Measurements from ENCODE around the gene RARRES2. TPM values are rescaled to one million over a fixed set of nuclear protein-coding genes. Genes with fewer than 3 reads are reported as not detected.

RARRES2 gene
- total and polyA plus RNA-seq, 2 experiments from 2014 or later: not detected

DNA sequence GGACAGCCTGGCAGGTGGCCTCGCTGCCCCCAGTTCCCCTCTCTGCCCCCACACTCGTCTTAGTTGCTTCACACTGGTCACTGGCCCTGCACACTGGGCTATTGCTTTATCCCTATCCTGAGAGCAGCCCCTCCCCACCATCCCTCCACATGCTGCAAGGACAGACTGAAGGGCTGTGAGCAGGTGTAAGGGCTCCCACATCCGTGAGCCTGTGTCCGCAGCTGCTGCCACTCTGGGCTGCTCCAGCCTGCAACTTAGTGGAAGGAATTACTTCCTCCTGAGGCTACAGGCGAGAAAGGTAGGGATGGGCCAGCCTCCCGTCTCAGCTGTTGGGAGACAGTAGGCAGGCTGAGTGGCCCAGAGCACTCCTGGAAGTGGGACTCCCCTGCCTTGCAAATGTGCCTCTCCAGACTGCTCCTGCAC lies 3.8 kb downstream of the RARRES2 start:
- H3K79me2 ChIP-seq (ENCODE audit: insufficient read depth): no peaks in the 10 kb centered on the region
- WGBS, 2 experiments (ENCODE audit: low coverage in 1 of 2, low lambda C conversion rate in 2 of 2, missing lambda C conversion rate in 2 of 2): 74 to 82% methylated on average over 6 of the region's 6 CpGs
- no peaks in the 10 kb centered on the region for H3F3A ChIP-seq (ENCODE audit: insufficient read depth)
- no peaks in the 10 kb centered on the region for H3K9me2 ChIP-seq (ENCODE audit: insufficient read depth)
- no peaks in the 10 kb centered on the region for H3K9me3 ChIP-seq (ENCODE audit: low read depth)
- no peaks in the 10 kb centered on the region for H3K36me3 ChIP-seq (ENCODE audit: low read depth)
- no peaks in the 10 kb centered on the region for H4K20me1 ChIP-seq (ENCODE audit: insufficient read depth)
- TF ChIP-seq EZH2phosphoT487 (IDR thresholded peaks at IDR 0.05; ENCODE audit: insufficient read depth, low read depth) (no peak), EZH2 (IDR thresholded peaks at IDR 0.05; ENCODE audit: insufficient read depth, poor library complexity, severe bottlenecking) (no peak)
- H3K27me3 ChIP-seq (replicated peaks; ENCODE audit: insufficient read depth): peaks cover 16% of the 10 kb centered on the region
- no peak overlapping the region for H3K4me3 ChIP-seq
- H2AFZ ChIP-seq: no peak overlapping the region
- no peak overlapping the region for H3K9ac ChIP-seq
- H3K4me1 ChIP-seq (ENCODE audit: insufficient read depth): 0 out of 2 replicates have a peak, but pooled peaks cover 4% of the 10 kb centered on the region
- in situ Hi-C loops (cut with MboI): no loop called here
- DNase-seq: no peak
- H3K27ac ChIP-seq: no peak overlapping the region
- H3K4me2 ChIP-seq (ENCODE audit: unreplicated experiment): no peak overlapping the region

DNA sequence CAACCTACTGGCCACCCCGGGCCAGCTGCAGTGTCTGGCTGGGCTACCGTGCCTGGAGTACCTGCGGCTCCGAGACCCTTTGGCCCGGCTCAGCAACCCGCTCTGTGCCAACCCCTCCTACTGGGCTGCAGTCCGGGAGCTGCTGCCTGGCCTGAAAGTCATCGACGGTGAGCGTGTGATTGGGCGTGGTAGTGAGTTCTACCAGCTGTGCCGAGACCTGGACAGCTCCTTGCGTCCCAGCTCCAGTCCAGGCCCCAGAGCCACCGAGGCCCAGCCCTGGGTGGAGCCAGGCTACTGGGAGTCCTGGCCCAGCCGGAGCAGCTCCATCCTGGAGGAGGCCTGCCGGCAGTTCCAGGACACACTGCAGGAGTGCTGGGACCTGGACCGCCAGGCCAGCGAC lies 4.2 kb downstream of the RARRES2 start:
- Histone ChIP-seq H3K79me2 (ENCODE audit: insufficient read depth) (no peaks in the 10 kb centered on the region), H2AFZ (no peak overlapping the region), H3K4me1 (ENCODE audit: insufficient read depth) (0 out of 2 replicates have a peak, but pooled peaks cover 4% of the 10 kb centered on the region), H3F3A (ENCODE audit: insufficient read depth) (no peaks in the 10 kb centered on the region), H3K9me3 (ENCODE audit: low read depth) (no peaks in the 10 kb centered on the region), H3K4me3 (no peak overlapping the region), H3K9me2 (ENCODE audit: insufficient read depth) (no peaks in the 10 kb centered on the region), H3K4me2 (ENCODE audit: unreplicated experiment) (no peak overlapping the region), H3K27me3 (replicated peaks; ENCODE audit: insufficient read depth) (peaks cover 11% of the 10 kb centered on the region), H3K9ac (no peak overlapping the region), H3K36me3 (ENCODE audit: low read depth) (no peaks in the 10 kb centered on the region), H4K20me1 (ENCODE audit: insufficient read depth) (no peaks in the 10 kb centered on the region), H3K27ac (no peak overlapping the region)
- DNase-seq: no peak
- 90 to 94% methylated on average over 16 to 18 of the region's 18 CpGs for WGBS, 2 experiments (ENCODE audit: low coverage in 1 of 2, low lambda C conversion rate in 2 of 2, missing lambda C conversion rate in 2 of 2)
- TF ChIP-seq EZH2phosphoT487 (IDR thresholded peaks at IDR 0.05; ENCODE audit: insufficient read depth, low read depth) (no peak), EZH2 (IDR thresholded peaks at IDR 0.05; ENCODE audit: insufficient read depth, poor library complexity, severe bottlenecking) (no peak)
- in situ Hi-C loops (cut with MboI): no loop called here

DNA sequence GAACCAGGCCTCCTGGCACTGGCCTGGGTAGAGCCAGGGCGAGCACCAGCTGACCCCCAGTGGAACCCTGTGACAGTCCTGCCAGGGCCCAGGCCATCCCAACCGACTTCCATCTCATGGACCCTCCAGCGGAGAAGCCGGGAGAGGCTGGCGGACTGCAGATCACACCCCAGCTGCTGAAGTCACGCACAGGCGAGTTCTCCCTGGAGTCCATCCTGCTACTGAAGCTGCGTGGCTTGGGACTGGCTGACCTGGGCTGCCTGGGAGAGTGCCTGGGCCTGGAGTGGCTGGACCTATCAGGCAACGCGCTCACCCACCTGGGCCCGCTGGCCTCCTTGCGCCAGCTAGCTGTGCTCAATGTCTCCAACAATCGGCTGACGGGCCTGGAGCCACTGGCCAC lies 4.7 kb downstream of the RARRES2 start:
- H3K27ac ChIP-seq: no peak overlapping the region
- no peaks in the 10 kb centered on the region for H3K79me2 ChIP-seq (ENCODE audit: insufficient read depth)
- H4K20me1 ChIP-seq (ENCODE audit: insufficient read depth): no peaks in the 10 kb centered on the region
- no peak overlapping the region for H2AFZ ChIP-seq
- no peaks in the 10 kb centered on the region for H3K9me2 ChIP-seq (ENCODE audit: insufficient read depth)
- peaks cover 7% of the 10 kb centered on the region; the same call in 1 of the 2 replicates for H3K27me3 ChIP-seq (replicated peaks; ENCODE audit: insufficient read depth)
- no peak overlapping the region for H3K9ac ChIP-seq
- H3F3A ChIP-seq (ENCODE audit: insufficient read depth): no peaks in the 10 kb centered on the region
- in situ Hi-C loops (cut with MboI): no loop called here
- H3K9me3 ChIP-seq (ENCODE audit: low read depth): no peaks in the 10 kb centered on the region
- no peak overlapping the region for H3K4me3 ChIP-seq
- no peak for TF ChIP-seq EZH2phosphoT487 (IDR thresholded peaks at IDR 0.05; ENCODE audit: insufficient read depth, low read depth)
- no peak for TF ChIP-seq EZH2 (IDR thresholded peaks at IDR 0.05; ENCODE audit: insufficient read depth, poor library complexity, severe bottlenecking)
- H3K4me1 ChIP-seq (ENCODE audit: insufficient read depth): 0 out of 2 replicates have a peak, but pooled peaks cover 4% of the 10 kb centered on the region
- 88 to 90% methylated on average over 13 to 14 of the region's 14 CpGs for WGBS, 2 experiments (ENCODE audit: low coverage in 1 of 2, low lambda C conversion rate in 2 of 2, missing lambda C conversion rate in 2 of 2)
- no peaks in the 10 kb centered on the region for H3K36me3 ChIP-seq (ENCODE audit: low read depth)
- H3K4me2 ChIP-seq (ENCODE audit: unreplicated experiment): no peak overlapping the region
- no peak for DNase-seq

DNA sequence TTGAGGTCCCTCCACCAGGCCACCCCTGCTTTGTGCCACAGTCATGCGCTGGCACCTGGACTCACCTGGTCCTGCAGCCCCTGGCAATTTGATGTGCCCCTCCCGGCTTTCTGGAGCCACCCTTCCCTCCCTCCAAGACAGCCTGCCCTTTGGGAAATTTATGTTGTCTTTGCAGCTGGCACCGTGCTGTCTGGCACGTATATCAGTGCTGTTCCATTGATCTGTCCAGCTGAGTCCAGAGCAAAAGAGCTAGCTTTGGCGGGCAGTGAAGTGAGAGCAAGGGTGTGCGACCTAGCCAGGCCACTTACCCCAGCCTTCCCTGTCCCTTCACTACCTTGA lies 5.7 kb downstream of the RARRES2 start:
- Histone ChIP-seq H3K36me3 (ENCODE audit: low read depth) (no peaks in the 10 kb centered on the region), H4K20me1 (ENCODE audit: insufficient read depth) (no peaks in the 10 kb centered on the region), H3K9me3 (ENCODE audit: low read depth) (no peaks in the 10 kb centered on the region), H3F3A (ENCODE audit: insufficient read depth) (no peaks in the 10 kb centered on the region), H3K9me2 (ENCODE audit: insufficient read depth) (no peaks in the 10 kb centered on the region), H3K79me2 (ENCODE audit: insufficient read depth) (no peaks in the 10 kb centered on the region), H3K9ac (no peak overlapping the region), H2AFZ (no peak overlapping the region), H3K4me2 (ENCODE audit: unreplicated experiment) (no peak overlapping the region), H3K4me1 (ENCODE audit: insufficient read depth) (0 out of 2 replicates have a peak, but pooled peaks cover 4% of the 10 kb centered on the region), H3K4me3 (no peak overlapping the region), H3K27me3 (replicated peaks; ENCODE audit: insufficient read depth) (peaks cover under 1% of the 10 kb centered on the region; the same call in 1 of the 2 replicates), H3K27ac (no peak overlapping the region)
- no peak for DNase-seq
- in situ Hi-C loops (cut with MboI): no loop called here
- WGBS, 2 experiments (ENCODE audit: low coverage in 1 of 2, low lambda C conversion rate in 2 of 2, missing lambda C conversion rate in 2 of 2): 41 to 50% methylated on average over 6 of the region's 6 CpGs
- TF ChIP-seq EZH2phosphoT487 (IDR thresholded peaks at IDR 0.05; ENCODE audit: insufficient read depth, low read depth) (no peak), EZH2 (IDR thresholded peaks at IDR 0.05; ENCODE audit: insufficient read depth, poor library complexity, severe bottlenecking) (no peak)

All from GM23248 (cell line).